Medulla oblongata (tissue), 1 donor: ENCODE results near the gene BCL10.

Experiments
- DNase-seq: peaks from one replicate; pipeline ENCODE4 v3.0.0-alpha.2; 2015; ENCODE audit errors: extremely low spot score

Gene BCL10

DNA sequence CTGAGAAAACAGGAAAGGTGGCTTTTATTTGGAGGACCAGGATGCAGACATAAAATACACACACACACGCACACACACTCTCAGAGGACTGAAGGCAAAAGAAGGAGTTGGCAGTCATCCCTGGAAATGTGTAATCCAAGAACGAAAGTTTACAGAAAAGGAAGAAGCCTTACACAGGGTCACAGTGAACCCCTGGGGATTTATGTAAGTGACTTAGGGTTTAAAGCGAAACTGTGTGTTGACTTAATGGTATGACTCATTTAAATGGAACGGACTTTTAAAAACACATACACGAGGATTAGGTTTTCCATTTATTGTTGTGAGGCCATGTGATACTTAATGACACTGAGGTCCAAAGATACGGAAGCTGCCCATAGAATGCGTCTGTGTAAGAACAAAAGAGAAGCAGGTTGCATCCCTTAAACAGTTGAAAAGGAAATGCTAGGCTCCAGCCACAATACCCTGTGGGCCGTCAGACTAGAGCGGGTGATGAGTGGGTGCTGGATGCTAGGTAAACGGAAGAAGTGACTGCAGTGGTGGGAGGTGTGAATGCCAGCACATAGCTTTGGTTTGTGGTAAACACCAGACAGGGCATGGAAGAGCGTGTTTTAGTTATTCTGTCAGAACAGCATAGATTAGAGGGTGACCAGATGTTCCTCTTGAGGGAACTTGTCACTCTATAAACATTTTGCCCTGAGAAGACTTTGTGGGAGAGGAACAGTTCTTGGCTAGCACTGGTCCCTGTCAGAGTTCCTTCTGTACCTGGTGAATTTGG, 21.6 kb upstream of the BCL10 start:
- peak; percentile 19 for DNase-seq

DNA sequence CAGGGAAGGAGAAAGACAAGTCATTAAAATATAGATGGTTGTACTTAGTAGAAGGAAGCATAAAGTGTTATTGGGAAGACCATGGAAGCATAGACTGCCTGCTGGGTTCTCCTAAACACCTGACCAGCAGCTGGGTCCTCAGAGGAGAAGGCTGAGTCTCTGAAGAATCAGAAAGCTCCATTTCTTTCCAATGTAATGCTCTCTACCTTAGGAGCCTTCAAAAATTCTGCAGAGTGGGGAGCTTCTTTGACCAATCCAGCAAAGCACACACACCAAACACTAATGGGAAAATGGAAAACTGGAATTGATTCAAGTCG, 21.1 kb upstream of the BCL10 start:
- DNase-seq, result no peak

- no peak for DNase-seq
Measured at GRCh38 chr1:85296980-85297379, 20.5 kb upstream of the BCL10 start.

GRCh38 chr1:85295654-85296053, 19.2 kb upstream of the BCL10 start:
- no peak for DNase-seq

DNA sequence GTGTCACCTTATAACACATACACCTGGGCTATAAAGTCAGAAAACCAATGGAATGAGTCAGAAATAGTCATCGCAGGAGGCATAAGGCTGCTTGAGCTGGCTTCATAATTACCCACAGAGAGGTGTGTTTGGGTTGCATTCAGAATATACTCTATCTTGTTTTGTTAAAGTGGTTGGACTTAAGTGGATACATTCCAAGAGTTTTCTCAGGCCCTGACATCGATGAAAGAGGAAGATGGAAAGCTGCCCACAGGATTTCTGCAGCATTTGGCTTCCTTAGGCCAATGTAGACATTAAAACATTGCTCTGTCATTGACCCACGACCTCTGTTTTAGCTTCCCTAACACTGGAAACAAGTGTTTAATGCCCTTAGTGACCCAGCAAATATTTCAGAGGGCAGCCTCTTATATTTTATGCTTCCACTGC, 18.6 kb upstream of the BCL10 start:
- DNase-seq, result no peak

- no peak for DNase-seq
Measured at GRCh38 chr1:85290826-85291225, 14.4 kb upstream of the BCL10 start.

DNA sequence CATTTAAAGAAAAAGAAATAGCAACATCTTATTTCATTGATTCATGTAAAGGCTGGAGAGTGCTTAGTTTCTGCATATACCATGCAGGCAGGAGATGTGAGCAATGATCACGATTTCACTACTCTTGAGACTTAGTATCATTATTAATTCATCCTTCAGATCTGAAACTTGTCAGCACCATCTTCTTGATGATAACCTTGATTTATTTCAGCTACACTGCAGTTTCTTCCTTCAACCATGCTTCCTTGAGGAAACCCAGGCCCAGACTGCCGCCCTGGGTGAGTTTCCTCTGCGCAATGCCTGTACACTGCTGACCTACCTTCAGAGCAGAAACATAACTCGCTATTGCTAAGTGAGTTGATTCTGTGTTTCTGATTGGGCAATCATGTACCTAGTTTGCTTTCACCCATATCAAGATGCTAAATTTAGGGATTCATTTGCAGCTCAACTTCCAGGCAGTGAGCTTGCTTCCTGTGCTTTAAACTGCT, 13.5 kb upstream of the BCL10 start:
- DNase-seq, result no peak

DNA sequence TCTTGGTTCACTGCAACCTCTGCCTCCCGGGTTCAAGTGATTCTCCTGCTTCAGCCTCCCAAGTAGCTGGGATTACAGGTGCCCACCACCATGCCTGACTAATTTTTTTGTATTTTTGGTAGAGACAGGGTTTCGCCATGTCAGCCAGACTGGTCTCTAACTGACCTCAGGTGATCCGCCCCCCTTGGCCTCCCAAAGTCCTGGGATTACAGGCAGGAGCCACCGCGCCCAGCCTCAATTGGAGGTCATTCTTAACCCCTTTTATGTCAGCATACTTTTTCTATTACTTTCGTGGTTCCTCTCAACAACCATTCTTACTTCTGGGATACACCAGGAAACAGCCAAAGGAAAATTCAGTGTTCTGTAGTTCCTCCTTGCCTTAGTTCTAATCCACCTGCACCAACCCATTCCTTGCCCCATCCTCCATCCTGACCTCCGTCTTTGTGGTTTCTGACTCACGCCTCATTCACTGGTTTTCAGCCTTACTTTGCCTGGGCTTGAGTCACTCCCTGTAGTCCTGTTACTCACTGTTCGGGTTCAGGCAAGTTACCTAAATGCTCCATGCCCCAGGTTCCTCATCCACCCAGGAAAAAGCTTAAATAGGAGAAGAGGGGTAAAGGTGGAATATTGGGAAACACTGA, 12.9 kb upstream of the BCL10 start:
- DNase-seq, result no peak

DNA sequence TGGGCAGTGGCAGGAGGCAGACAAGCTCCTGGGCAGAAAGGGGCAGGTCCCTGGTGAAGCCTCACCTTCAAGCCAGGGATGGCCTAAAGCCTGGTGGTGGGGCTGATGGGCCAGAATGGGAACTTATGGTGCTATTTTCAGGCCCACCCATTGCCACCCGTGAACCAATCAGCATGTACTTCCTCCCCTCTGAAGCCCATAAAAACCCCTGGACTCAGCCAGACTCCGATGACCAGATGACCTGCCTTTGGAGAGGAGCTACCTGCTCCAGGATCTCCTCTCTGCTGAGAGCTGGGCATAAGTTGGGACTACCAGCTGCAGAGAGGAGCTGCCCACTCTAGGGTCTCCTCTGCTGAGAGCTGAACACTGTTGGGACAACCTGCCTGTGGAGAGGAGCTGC, 7.8 kb upstream of the BCL10 start:
- DNase-seq, result no peak

DNA sequence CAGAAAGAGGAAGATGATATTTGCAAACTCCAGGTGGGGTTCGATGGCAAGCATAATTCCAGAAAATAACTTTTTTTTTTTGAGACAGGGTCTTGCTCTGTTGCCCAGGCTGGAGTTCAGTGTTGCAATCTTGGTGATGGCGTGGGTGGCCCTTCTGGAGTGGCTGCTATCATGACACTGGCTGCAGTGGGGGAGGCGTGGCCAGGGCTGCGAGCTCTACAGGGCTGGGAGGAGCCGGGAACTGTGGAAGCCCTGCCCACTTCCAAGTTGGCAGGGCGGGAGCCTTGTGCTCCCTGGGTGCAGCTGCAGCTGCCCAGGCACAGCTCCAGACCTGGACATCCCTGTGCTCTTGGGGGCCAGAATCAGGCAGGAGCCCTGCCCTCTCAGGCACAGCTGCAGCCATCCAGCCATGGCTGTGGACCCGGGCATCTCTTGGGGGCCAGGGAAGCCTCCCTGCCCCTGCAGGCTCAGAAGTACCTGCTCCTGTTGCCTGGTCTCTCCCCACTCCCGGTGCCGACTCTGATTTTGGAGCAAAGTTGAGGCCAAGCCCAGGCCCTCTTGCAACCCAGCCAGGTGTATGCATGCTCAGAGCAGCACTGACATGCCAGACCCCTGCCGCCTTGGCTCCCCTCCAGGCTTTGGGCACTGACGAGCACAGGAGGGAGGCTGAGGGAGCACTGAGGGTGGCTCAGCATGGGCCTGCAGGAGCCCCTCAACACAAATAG, 7.2 kb upstream of the BCL10 start:
- no peak for DNase-seq

DNA sequence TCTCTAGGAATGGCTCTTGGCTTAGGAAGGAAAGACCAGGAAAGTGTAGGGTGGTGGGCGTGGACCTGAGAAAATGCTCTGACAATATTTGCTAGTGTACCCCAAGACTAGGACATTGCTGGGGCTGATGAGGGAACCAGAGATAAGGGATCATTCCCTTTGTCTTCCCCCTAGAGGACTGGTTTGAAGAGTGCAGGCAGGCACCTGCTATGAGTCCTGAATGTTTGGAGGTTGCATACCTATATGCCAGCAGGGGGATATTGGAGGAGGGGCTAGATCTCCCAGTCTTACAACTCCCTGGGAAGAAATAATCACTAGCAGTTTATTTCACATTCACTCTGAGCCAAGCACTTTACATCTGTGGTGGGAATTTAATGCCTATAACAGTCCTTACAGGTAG, 6.0 kb upstream of the BCL10 start:
- DNase-seq, result no peak

DNA sequence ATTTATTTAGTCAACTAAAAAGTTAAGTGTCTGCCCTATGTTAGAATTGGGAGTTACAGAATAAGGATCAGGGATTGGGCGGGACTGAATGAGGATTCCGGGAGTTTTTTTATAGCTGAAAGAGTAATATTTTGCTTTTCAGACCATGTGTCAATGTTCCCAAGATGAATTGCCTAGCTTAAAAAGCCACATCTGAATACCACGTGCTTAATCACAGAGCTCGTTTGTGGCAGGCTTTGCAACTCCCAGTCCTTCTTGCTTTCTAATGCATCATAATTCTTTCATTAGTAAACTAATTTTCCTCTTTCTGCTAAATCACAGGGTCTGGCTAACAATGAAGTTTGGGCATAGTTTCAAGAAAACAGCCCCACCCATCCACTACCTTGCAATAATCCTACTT, 4.2 kb upstream of the BCL10 start:
- DNase-seq, result no peak

GRCh38 chr1:85279458-85280080, 3.1 kb upstream of the BCL10 start:
- DNase-seq, result no peak

- DNase-seq, result peak; percentile 35
Measured at GRCh38 chr1:85278853-85279314, 2.5 kb upstream of the BCL10 start.

- no peak for DNase-seq
Measured at GRCh38 chr1:85277802-85278201, 1.4 kb upstream of the BCL10 start.

- DNase-seq, result no peak
Measured at GRCh38 chr1:85276978-85277639, 677 bp upstream of the BCL10 start.

DNA sequence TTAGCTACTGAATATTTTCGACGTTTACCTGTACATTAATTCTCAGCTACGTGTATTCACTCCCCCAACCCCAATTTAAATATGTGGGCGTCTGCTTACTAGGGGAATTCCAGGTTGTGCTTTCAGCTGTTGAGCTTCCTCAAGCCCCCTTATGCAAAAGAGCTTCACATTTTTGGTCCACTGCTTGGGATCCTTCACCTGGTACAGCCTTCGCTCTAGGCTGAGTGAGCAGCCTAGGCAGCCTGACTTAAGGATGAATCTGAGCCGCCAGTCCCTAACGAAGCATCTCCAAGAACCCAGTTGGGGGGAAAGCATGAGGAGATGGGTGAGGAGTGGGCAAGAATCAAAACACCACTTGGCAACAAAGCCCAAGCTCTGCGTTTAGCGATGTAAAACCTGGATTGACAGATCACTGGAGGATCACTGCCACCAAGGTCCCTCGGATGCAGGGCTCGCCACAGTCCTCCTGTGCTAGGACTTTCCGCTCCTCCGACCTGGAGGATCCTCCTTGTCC, 674 bp downstream of the BCL10 start:
- DNase-seq, result peak; percentile 17

GRCh38 chr1:85274969-85275453, 1.4 kb downstream of the BCL10 start:
- DNase-seq, result no peak

GRCh38 chr1:85273397-85273796, 3.0 kb downstream of the BCL10 start:
- DNase-seq, result no peak

- no peak for DNase-seq
Measured at GRCh38 chr1:85268801-85269585, 7.4 kb downstream of the BCL10 start.

GRCh38 chr1:85267313-85267712, 9.1 kb downstream of the BCL10 start:
- DNase-seq, result no peak
